HG02571 (cell line): ENCODE measurements around the gene MAML3.
A peak's percentile ranks its signal among the peaks of the same experiment; 100 is the strongest.

Experiments
- ATAC-seq: cut with Tn5 transposase; IDR thresholded peaks from one replicate; pipeline ENCODE4 v1.9.1; 2021; ENCODE audit warnings: mild to moderate bottlenecking, moderate library complexity; ENCODE audit not compliant: unreplicated experiment

Gene MAML3

GRCh38 chr4:140127422-140127821 is 26.6 kb downstream of the MAML3 start:
- ATAC-seq: no peak

- no peak for ATAC-seq
Observed at GRCh38 chr4:140126261-140126660, 27.7 kb downstream of the MAML3 start.

- no peak for ATAC-seq
Observed at GRCh38 chr4:140125374-140125773, 28.6 kb downstream of the MAML3 start.

GRCh38 chr4:140123666-140124377 is 30.2 kb downstream of the MAML3 start:
- ATAC-seq: no peak

- no peak for ATAC-seq
Observed at GRCh38 chr4:140122891-140123290, 31.1 kb downstream of the MAML3 start.

- no peak for ATAC-seq
Observed at GRCh38 chr4:140121646-140122045, 32.3 kb downstream of the MAML3 start.

GRCh38 chr4:140118931-140119640 is 34.9 kb downstream of the MAML3 start:
- no peak for ATAC-seq

- ATAC-seq: no peak
Observed at GRCh38 chr4:140117947-140118346, 36.0 kb downstream of the MAML3 start.

- no peak for ATAC-seq
Observed at GRCh38 chr4:140116442-140117104, 37.4 kb downstream of the MAML3 start.

- ATAC-seq: no peak
Observed at GRCh38 chr4:140115140-140115539, 38.8 kb downstream of the MAML3 start.

- ATAC-seq: no peak
Observed at GRCh38 chr4:140113653-140114052, 40.3 kb downstream of the MAML3 start.

- no peak for ATAC-seq
Observed at GRCh38 chr4:140112576-140112975, 41.4 kb downstream of the MAML3 start.

- no peak for ATAC-seq
Observed at GRCh38 chr4:140111256-140111655, 42.7 kb downstream of the MAML3 start.

GRCh38 chr4:140110542-140111215 is 43.3 kb downstream of the MAML3 start:
- no peak for ATAC-seq

- ATAC-seq: no peak
Observed at GRCh38 chr4:140109737-140110136, 44.2 kb downstream of the MAML3 start.

GRCh38 chr4:140109292-140109691 is 44.7 kb downstream of the MAML3 start:
- no peak for ATAC-seq

- ATAC-seq: no peak
Observed at GRCh38 chr4:140108713-140109230, 45.2 kb downstream of the MAML3 start.

- no peak for ATAC-seq
Observed at GRCh38 chr4:140108243-140108642, 45.7 kb downstream of the MAML3 start.

GRCh38 chr4:140106289-140106844 is 47.6 kb downstream of the MAML3 start:
- no peak for ATAC-seq

GRCh38 chr4:140105436-140105835 is 48.5 kb downstream of the MAML3 start:
- ATAC-seq: no peak

GRCh38 chr4:140103676-140104075 is 50.3 kb downstream of the MAML3 start:
- peak; percentile 62 for ATAC-seq
